Right kidney (tissue), 1 donor: ENCODE measurements around the gene NAV2.
"Not testable (repeated sequence)": the region's sequence is repeated elsewhere in the genome, so short reads cannot be mapped to it uniquely, and the experiment has no call there.

Experiments used
- DNase-seq: peaks from one replicate; pipeline ENCODE4 v3.0.0-alpha.2; 2016

Gene NAV2

GRCh38 chr11:19956228-19956627 lies 243.6 kb downstream of the NAV2 start:
- DNase-seq = no peak

GRCh38 chr11:19957294-19957943 lies 244.8 kb downstream of the NAV2 start:
- no peak for DNase-seq

- no peak for DNase-seq
Measured at GRCh38 chr11:19958204-19958603, 245.6 kb downstream of the NAV2 start.

GRCh38 chr11:19959210-19959609 lies 246.6 kb downstream of the NAV2 start:
- DNase-seq = no peak

- no peak for DNase-seq
Measured at GRCh38 chr11:19959648-19960059, 247.0 kb downstream of the NAV2 start.

GRCh38 chr11:19960410-19960809 lies 247.8 kb downstream of the NAV2 start:
- DNase-seq = not testable (repeated sequence)

- DNase-seq = no peak
Measured at GRCh38 chr11:19961225-19961624, 248.6 kb downstream of the NAV2 start.

GRCh38 chr11:19962053-19962800 lies 249.6 kb downstream of the NAV2 start:
- DNase-seq = no peak

GRCh38 chr11:19962801-19963175 lies 250.2 kb downstream of the NAV2 start:
- DNase-seq = peak; percentile 39

GRCh38 chr11:19963697-19964387 lies 251.2 kb downstream of the NAV2 start:
- DNase-seq = peak; percentile 47

- no peak for DNase-seq
Measured at GRCh38 chr11:19966441-19966840, 253.8 kb downstream of the NAV2 start.

GRCh38 chr11:19966927-19967326 lies 254.3 kb downstream of the NAV2 start:
- no peak for DNase-seq

GRCh38 chr11:19967787-19968186 lies 255.2 kb downstream of the NAV2 start:
- no peak for DNase-seq

- no peak for DNase-seq
Measured at GRCh38 chr11:19968860-19969259, 256.2 kb downstream of the NAV2 start.

- no peak for DNase-seq
Measured at GRCh38 chr11:19970944-19971343, 258.3 kb downstream of the NAV2 start.

- no peak for DNase-seq
Measured at GRCh38 chr11:19972091-19972490, 259.5 kb downstream of the NAV2 start.

- DNase-seq = no peak
Measured at GRCh38 chr11:19972651-19973050, 260.0 kb downstream of the NAV2 start.

- no peak for DNase-seq
Measured at GRCh38 chr11:19973136-19973635, 260.5 kb downstream of the NAV2 start.

- no peak for DNase-seq
Measured at GRCh38 chr11:19974886-19975285, 262.2 kb downstream of the NAV2 start.

GRCh38 chr11:19975414-19975990 lies 262.9 kb downstream of the NAV2 start:
- DNase-seq = no peak

- DNase-seq = no peak
Measured at GRCh38 chr11:19976281-19976941, 263.8 kb downstream of the NAV2 start.

GRCh38 chr11:19977941-19978340 lies 265.3 kb downstream of the NAV2 start:
- no peak for DNase-seq
